Endothelial cell of umbilical vein (primary cell): ENCODE data around the gene ZHX3. TPM values are rescaled to one million over a fixed set of nuclear protein-coding genes. Genes with fewer than 3 reads are reported as not detected.

Experiments used
- BruUV-seq: library from RNA; stranded (reverse); fragments of 400-500 nt; replicated peaks from 2 replicates; lab custom pipeline; 2021; lab: Mats Ljungman, UMichigan
- CTCF ChIA-PET: fragments of 300-600, 350-600 bp; sonication (Branson Sonifier 250); formaldehyde crosslinking; loops from one replicate; lab custom pipeline; 2021; ENCODE audit warnings: antibody characterized with exemption, inconsistent platforms; lab: Charles Lee
- POLR2A ChIA-PET: fragments of 300-600, 350-600 bp; sonication (Branson Sonifier 250); formaldehyde crosslinking; loops from one replicate; lab custom pipeline; 2021; ENCODE audit warnings: antibody characterized with exemption, inconsistent platforms; lab: Charles Lee
- DNase-seq: peaks from one replicate; pipeline ENCODE4 v3.0.0-alpha.2; 2011; ENCODE audit warnings: low read depth, low spot score
- FAIRE-seq: peaks from 2 replicates; lab custom pipeline; 2011; peaks lifted over from hg19 to GRCh38; lab: Jason Lieb, UNC
- H2AFZ ChIP-seq: 2 replicates; pipeline ENCODE4 v1.6.0; 2012; ENCODE audit warnings: low read depth, low read length, control low read depth, inconsistent platforms
- H3K27ac ChIP-seq: 2 replicates; pipeline ENCODE4 v1.5.1; 2011; ENCODE audit warnings: low read depth, mild to moderate bottlenecking, control low read depth, low read length, moderate library complexity; ENCODE audit not compliant: insufficient read depth
- H3K27me3 ChIP-seq, 2 experiments: 2 replicates each; pipeline versions ENCODE4 v1.6.0 to v1.6.1; 2011; ENCODE audit warnings: low read length in 2 of 2, mixed read lengths in 1 of 2; ENCODE audit not compliant: control insufficient read depth in 2 of 2, insufficient read depth in 2 of 2
- H3K36me3 ChIP-seq, 2 experiments: 2 replicates in 1 of 2; 3 replicates in 1 of 2; pipeline ENCODE4 v1.5.1; 2011; ENCODE audit warnings: low read length in 2 of 2, mild to moderate bottlenecking in 1 of 2, moderate library complexity in 1 of 2; ENCODE audit not compliant: control insufficient read depth in 2 of 2, insufficient read depth in 2 of 2; ENCODE audit errors: extremely low read depth in 1 of 2
- H3K4me1 ChIP-seq: 3 replicates; pipeline ENCODE4 v1.5.1; 2011; ENCODE audit warnings: mild to moderate bottlenecking, low read length; ENCODE audit not compliant: control insufficient read depth, insufficient read depth; ENCODE audit errors: extremely low read depth
- H3K4me2 ChIP-seq: 2 replicates; pipeline ENCODE4 v1.6.1; 2011; ENCODE audit warnings: low read length, control low read depth, mixed read lengths; ENCODE audit not compliant: insufficient read depth
- H3K4me3 ChIP-seq, 3 experiments: fragments of 200-600 bp in 1 of 3; sonication (generic), shearing (Covaris generic) in 1 of 3; replicated peaks in 1 of 3; 2 replicates each; pipeline ENCODE4 v1.5.1; 2011 to 2016; ENCODE audit warnings: control low read depth in 3 of 3, low read length in 3 of 3, mild to moderate bottlenecking in 2 of 3, inconsistent platforms in 1 of 3, low read depth in 1 of 3, moderate library complexity in 1 of 3; ENCODE audit not compliant: insufficient read depth in 1 of 3
- H3K79me2 ChIP-seq: 2 replicates; pipeline ENCODE4 v1.6.0; 2012; ENCODE audit warnings: low read length, inconsistent platforms; ENCODE audit not compliant: control insufficient read depth, insufficient read depth
- H3K9ac ChIP-seq: replicated peaks from 2 replicates; pipeline ENCODE3; 2011; ENCODE audit warnings: low read length, control low read depth; ENCODE audit not compliant: insufficient read depth; ENCODE audit errors: extremely low read depth
- H3K9me1 ChIP-seq: replicated peaks from 3 replicates; pipeline ENCODE4 v1.6.0; 2011; ENCODE audit warnings: mild to moderate bottlenecking, low read length; ENCODE audit not compliant: control insufficient read depth, insufficient read depth; ENCODE audit errors: extremely low read depth
- H3K9me3 ChIP-seq: replicated peaks from 2 replicates; pipeline ENCODE4 v1.5.1; 2012; ENCODE audit warnings: low read length, inconsistent platforms; ENCODE audit not compliant: control insufficient read depth, insufficient read depth
- H4K20me1 ChIP-seq: replicated peaks from 2 replicates; pipeline ENCODE3; 2011; ENCODE audit warnings: mild to moderate bottlenecking, low read length; ENCODE audit not compliant: control insufficient read depth, insufficient read depth; ENCODE audit errors: extremely low read depth
- CTCF ChIP-seq, 2 donors: IDR thresholded peaks; 1 replicate in 1 of 2; 2 replicates in 1 of 2; pipeline ENCODE4 v1.5.1; 2011; ENCODE audit warnings: low read length in 2 of 2, mild to moderate bottlenecking in 2 of 2, moderate library complexity in 2 of 2, control low read depth in 1 of 2, inconsistent platforms in 1 of 2, low read depth in 1 of 2; ENCODE audit not compliant: insufficient read depth in 1 of 2; ENCODE audit errors: extremely low read depth in 1 of 2
- EZH2 ChIP-seq: IDR thresholded peaks from 2 replicates; pipeline ENCODE4 v1.6.1; 2012; ENCODE audit warnings: borderline replicate concordance, low read depth, mild to moderate bottlenecking, moderate library complexity, low read length, inconsistent platforms; ENCODE audit not compliant: severe bottlenecking
- FOS ChIP-seq: IDR thresholded peaks from 2 replicates; pipeline ENCODE4 v1.6.1; 2011; ENCODE audit warnings: mild to moderate bottlenecking, low read length, moderate library complexity, borderline replicate concordance; ENCODE audit not compliant: insufficient read depth
- GATA2 ChIP-seq: IDR thresholded peaks from 2 replicates; pipeline ENCODE4 v1.7.0; 2011; ENCODE audit warnings: low read depth, mild to moderate bottlenecking, moderate library complexity, mixed read lengths, low read length; ENCODE audit not compliant: insufficient read length, insufficient read depth
- JUN ChIP-seq: IDR thresholded peaks from 2 replicates; pipeline ENCODE4 v1.6.1; 2011; ENCODE audit warnings: borderline replicate concordance, low read depth; ENCODE audit not compliant: insufficient read length, insufficient read depth
- MAX ChIP-seq: IDR thresholded peaks from 2 replicates; pipeline ENCODE4 v1.6.1; 2011; ENCODE audit not compliant: insufficient read depth, insufficient read length
- MYC ChIP-seq: IDR thresholded peaks from one replicate; pipeline ENCODE4 v1.6.1; 2011; ENCODE audit warnings: mild to moderate bottlenecking, low read depth, low read length
- POLR2A ChIP-seq: IDR thresholded peaks from 2 replicates; pipeline ENCODE4 v1.6.1; 2012; ENCODE audit warnings: low read depth, mild to moderate bottlenecking, control low read depth, low read length
- POLR2AphosphoS5 ChIP-seq: IDR thresholded peaks from 2 replicates; pipeline ENCODE4 v1.6.1; 2012; ENCODE audit warnings: low read depth, mild to moderate bottlenecking, control low read depth, low read length, moderate library complexity; ENCODE audit not compliant: insufficient read depth
- dilution Hi-C: fragments of 300-500 bp; cut with MboI; formaldehyde crosslinking; loops from one replicate; pipeline ENCODE4 v1.15.0; 2019; ENCODE audit warnings: low sequenced_read_pairs; ENCODE audit not compliant: extremely low pct_ligation_motif_present
- intact Hi-C: fragments of 100-400 bp; cut with micrococcal nuclease; formaldehyde crosslinking; loops from one replicate; pipeline ENCODE4 v1.10.0; 2022
- polyA plus RNA-seq, 4 experiments: library from polyadenylated mRNA; depleted of rRNA in 3 of 4; stranded (reverse) in 3 of 4; unstranded in 1 of 4; fragments of >200 nt; gene quantifications; 2 replicates each; pipeline versions ENCODE4 v1.2.1 to v1.2.3, GENCODE V29; 2011 to 2012; ENCODE audit warnings: missing spikeins in 1 of 4
- total RNA-seq: library from RNA; stranded (reverse); gene quantifications from 2 replicates; pipeline ENCODE4 v1.2.3, GENCODE V29; 2021

Gene ZHX3
- total and polyA plus RNA-seq, 2 donors (not counting 3 experiments of a cell fraction or from before 2014, with no cell fraction given): 7.4 to 17.8 TPM

- Histone ChIP-seq H3K27me3 (no peaks in the 10 kb centered on the region), H4K20me1 (no peaks in the 10 kb centered on the region), H3K9ac (no peak overlapping the region), H3K4me2 (no peak overlapping the region), H3K9me3 (no peaks in the 10 kb centered on the region), H3K79me2 (peaks cover 27% of the 10 kb centered on the region), H3K27ac (no peak overlapping the region), H3K4me1 (no peaks in the 10 kb centered on the region), H3K9me1 (no peaks in the 10 kb centered on the region), H2AFZ (no peak overlapping the region), H3K36me3 (peaks cover 25 to 59% of the 10 kb centered on the region in 2 experiments), H3K4me3 (no peak overlapping the region)
- POLR2A ChIA-PET: no interaction called here
- intact Hi-C loops (loop anchor here (1.0 kb wide), 1 partner anchor 25 kb away; the partner anchor contains the start of gene PLCG1), dilution Hi-C loops (no loop called here)
- DNase-seq: no peak
- FAIRE-seq: peak; percentile 21
- CTCF ChIA-PET: interaction anchor here (1.3 kb wide), 2 partner anchors 10 to 27 kb away, joined by 3 to 4 read pairs; no protein-coding TSS in a partner anchor
- no TSS peak for BruUV-seq
- TF ChIP-seq FOS: no peak
- peak in 1 of 2 donors; percentile 7 for TF ChIP-seq CTCF (IDR thresholded peaks at IDR 0.05; ENCODE audit: extremely low read depth in 1 of 2, insufficient read depth in 1 of 2, low read depth in 1 of 2, low read length in 2 of 2)
These were observed 155.6 kb downstream of the ZHX3 start for GRCh38 chr20:41161886-41162285.

- CTCF ChIA-PET: interaction anchor here (0.9 to 1.5 kb wide), 5 partner anchors 9 to 250 kb away, joined by 3 to 6 read pairs (median 4); no protein-coding TSS in a partner anchor
- FAIRE-seq: no peak
- Histone ChIP-seq H3K9ac (no peak overlapping the region), H3K27me3 (no peaks in the 10 kb centered on the region), H3K9me1 (no peaks in the 10 kb centered on the region), H4K20me1 (peaks cover 2% of the 10 kb centered on the region), H2AFZ (no peak overlapping the region), H3K4me1 (no peaks in the 10 kb centered on the region), H3K4me2 (no peak overlapping the region), H3K4me3 (no peak overlapping the region), H3K36me3 (peaks cover 22 to 47% of the 10 kb centered on the region in 2 experiments), H3K79me2 (peaks cover 39% of the 10 kb centered on the region), H3K27ac (no peak overlapping the region), H3K9me3 (no peaks in the 10 kb centered on the region)
- BruUV-seq: no TSS peak
- dilution Hi-C loops: no loop called here
- intact Hi-C loops: no loop called here
- DNase-seq: no peak
- TF ChIP-seq FOS (no peak), CTCF (IDR thresholded peaks at IDR 0.05; ENCODE audit: extremely low read depth in 1 of 2, insufficient read depth in 1 of 2, low read depth in 1 of 2, low read length in 2 of 2) (no peak), POLR2AphosphoS5 (no peak), POLR2A (no peak), JUN (no peak), MAX (no peak), EZH2 (no peak), MYC (no peak), GATA2 (no peak)
- POLR2A ChIA-PET: no interaction called here
These were observed 156.8 kb downstream of the ZHX3 start for GRCh38 chr20:41160686-41161085.
